ENCODE results near the gene TRAPPC8.
"Not testable (repeated sequence)": the region's sequence is repeated elsewhere in the genome, so short reads cannot be mapped to it uniquely, and the experiment has no call there.

DNA sequence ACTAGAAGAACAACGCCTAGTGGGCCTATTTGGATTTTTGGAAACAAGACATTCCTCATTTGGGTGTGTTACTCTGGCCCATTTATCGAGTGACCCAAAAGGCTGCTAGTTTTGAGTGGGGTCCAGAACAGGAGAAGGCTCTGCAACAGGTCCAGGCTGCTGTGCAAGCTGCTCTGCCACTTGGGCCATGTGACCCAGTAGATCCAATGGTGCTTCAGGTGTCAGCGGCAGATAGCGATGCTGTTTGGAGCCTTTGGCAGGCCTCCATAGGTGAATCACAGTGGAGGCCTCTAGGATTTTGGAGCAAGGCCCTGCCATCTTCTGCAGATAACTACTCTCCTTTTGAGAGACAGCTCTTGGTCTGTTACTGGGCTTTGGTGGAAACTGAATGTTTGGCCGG lies 143.7 kb downstream of the TRAPPC8 start:
- TF ChIP-seq, protein P1, sequence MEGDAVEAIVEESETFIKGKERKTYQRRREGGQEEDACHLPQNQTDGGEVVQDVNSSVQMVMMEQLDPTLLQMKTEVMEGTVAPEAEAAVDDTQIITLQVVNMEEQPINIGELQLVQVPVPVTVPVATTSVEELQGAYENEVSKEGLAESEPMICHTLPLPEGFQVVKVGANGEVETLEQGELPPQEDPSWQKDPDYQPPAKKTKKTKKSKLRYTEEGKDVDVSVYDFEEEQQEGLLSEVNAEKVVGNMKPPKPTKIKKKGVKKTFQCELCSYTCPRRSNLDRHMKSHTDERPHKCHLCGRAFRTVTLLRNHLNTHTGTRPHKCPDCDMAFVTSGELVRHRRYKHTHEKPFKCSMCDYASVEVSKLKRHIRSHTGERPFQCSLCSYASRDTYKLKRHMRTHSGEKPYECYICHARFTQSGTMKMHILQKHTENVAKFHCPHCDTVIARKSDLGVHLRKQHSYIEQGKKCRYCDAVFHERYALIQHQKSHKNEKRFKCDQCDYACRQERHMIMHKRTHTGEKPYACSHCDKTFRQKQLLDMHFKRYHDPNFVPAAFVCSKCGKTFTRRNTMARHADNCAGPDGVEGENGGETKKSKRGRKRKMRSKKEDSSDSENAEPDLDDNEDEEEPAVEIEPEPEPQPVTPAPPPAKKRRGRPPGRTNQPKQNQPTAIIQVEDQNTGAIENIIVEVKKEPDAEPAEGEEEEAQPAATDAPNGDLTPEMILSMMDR (IDR thresholded peaks at IDR 0.05), result not testable (repeated sequence)
- TF ChIP-seq POLR2A (IDR thresholded peaks at IDR 0.05), result not testable (repeated sequence)

All from Peyer's patch (tissue), 4 donors.